Naive B cell (primary cell): ENCODE results near the gene CD63. TPM values are rescaled to one million over a fixed set of nuclear protein-coding genes. Genes with fewer than 3 reads are reported as not detected.

Source experiments
- ATAC-seq, 2 donors: fragments of 150-1000 bp; cut with Tn5 transposase; 2 replicates each; pipeline ENCODE4 v1.10.0; 2021; ENCODE audit warnings: low read depth in 2 of 2, mild to moderate bottlenecking in 2 of 2, moderate library complexity in 2 of 2
- DNase-seq: peaks from one replicate; pipeline ENCODE4 v3.0.0; 2022
- H3K27ac Mint-ChIP-seq, 6 donors: one replicate each; pipeline ENCODE4 v1.8.0; 2020 to 2022; ENCODE audit warnings: mild to moderate bottlenecking in 6 of 6, mixed read lengths in 6 of 6, moderate library complexity in 5 of 6, inconsistent platforms in 2 of 6
- H3K27me3 Mint-ChIP-seq, 3 donors: one replicate each; pipeline ENCODE4 v1.8.0; 2021 to 2022; ENCODE audit warnings: mixed read lengths in 3 of 3, mild to moderate bottlenecking in 1 of 3
- H3K36me3 Mint-ChIP-seq, 2 donors: one replicate each; pipeline ENCODE4 v1.8.0; 2020 to 2022; ENCODE audit warnings: mixed read lengths in 2 of 2, inconsistent platforms in 1 of 2, mild to moderate bottlenecking in 1 of 2
- H3K4me1 Mint-ChIP-seq, 3 donors: one replicate each; pipeline ENCODE4 v1.8.0; 2020 to 2022; ENCODE audit warnings: mixed read lengths in 3 of 3, inconsistent platforms in 1 of 3, mild to moderate bottlenecking in 1 of 3, moderate library complexity in 1 of 3
- H3K4me3 Mint-ChIP-seq, 8 donors: one replicate each; pipeline ENCODE4 v1.8.0; 2020 to 2022; ENCODE audit warnings: mild to moderate bottlenecking in 8 of 8, mixed read lengths in 8 of 8, moderate library complexity in 8 of 8, inconsistent platforms in 2 of 8
- H3K9me3 Mint-ChIP-seq, 7 donors: one replicate each; pipeline ENCODE4 v1.8.0; 2020 to 2022; ENCODE audit warnings: mixed read lengths in 7 of 7, mild to moderate bottlenecking in 5 of 7, inconsistent platforms in 2 of 7, moderate library complexity in 1 of 7
- polyA plus RNA-seq, 6 donors: library from polyadenylated mRNA; unstranded; fragments of 300-500 nt; fragmentation: Illumina TruSeq; gene quantifications; one replicate each; pipeline ENCODE4 v1.2.3, GENCODE V29; 2021; ENCODE audit warnings: low read depth in 6 of 6

CD63 gene
- polyA plus RNA-seq, 6 donors from 2014 or later: 115 to 150 (median 142) TPM

DNA sequence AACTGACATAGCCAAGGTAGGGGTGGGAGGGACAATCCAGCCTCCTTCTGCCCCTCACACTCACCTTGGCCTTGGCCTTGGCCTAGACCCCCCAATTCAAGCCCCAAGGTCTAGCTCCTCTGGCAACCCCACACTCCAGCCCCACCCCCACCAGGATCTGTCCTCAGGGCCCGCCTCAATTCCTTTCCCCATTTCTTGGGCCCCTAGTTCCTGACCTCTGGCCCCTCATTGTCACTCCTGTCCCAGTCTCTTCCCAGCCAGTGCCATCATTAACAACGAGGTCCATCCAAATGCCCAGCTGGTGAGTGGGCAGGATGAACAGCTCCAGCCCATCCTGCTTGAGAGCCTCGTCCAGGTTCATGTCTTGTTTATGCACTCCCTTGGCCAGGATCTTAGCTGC, 7.3 kb upstream of the CD63 start:
- H3K4me3 Mint-ChIP-seq: peak overlapping the region in 1 of 8 donors; percentile 92
- ATAC-seq: no peak
- peaks cover 15 to 23% (median 22%) of the 10 kb centered on the region in 3 donors for H3K4me1 Mint-ChIP-seq
- no peaks in the 10 kb centered on the region for H3K36me3 Mint-ChIP-seq
- no peaks in the 10 kb centered on the region for H3K9me3 Mint-ChIP-seq
- no peak overlapping the region for H3K27ac Mint-ChIP-seq
- H3K27me3 Mint-ChIP-seq: no peaks in the 10 kb centered on the region
- DNase-seq: no peak

DNA sequence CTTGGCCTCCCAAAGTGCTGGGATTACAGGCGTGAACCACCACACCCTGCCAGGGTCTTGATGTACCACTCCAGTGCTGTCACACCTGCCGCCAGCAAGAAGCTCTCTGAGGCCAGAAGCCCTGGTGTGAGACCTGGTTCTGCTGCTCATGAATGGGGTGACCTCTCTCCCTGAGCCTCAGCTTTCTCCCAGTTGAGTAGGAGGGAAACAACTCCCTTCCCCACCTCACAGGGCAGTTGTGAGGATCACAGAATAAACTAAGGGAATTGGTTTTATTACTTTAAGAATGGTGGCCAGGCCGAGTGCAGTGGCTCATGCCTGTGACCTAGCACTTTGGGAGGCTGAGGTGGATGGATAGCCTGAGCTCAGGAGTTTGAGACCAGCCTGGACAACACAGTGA, 5.8 kb upstream of the CD63 start:
- Mint-ChIP-seq H3K27me3 (no peaks in the 10 kb centered on the region), H3K36me3 (no peaks in the 10 kb centered on the region), H3K4me3 (no peak overlapping the region), H3K27ac (no peak overlapping the region), H3K4me1 (peaks cover 28 to 36% (median 34%) of the 10 kb centered on the region in 3 donors), H3K9me3 (no peaks in the 10 kb centered on the region)
- DNase-seq (no peak), ATAC-seq (no peak)

GRCh38 chr12:55733858-55734257, 5.0 kb upstream of the CD63 start:
- peaks cover 33 to 41% (median 37%) of the 10 kb centered on the region in 3 donors for H3K4me1 Mint-ChIP-seq
- DNase-seq (no peak), ATAC-seq (no peak)
- H3K27ac Mint-ChIP-seq: no peak overlapping the region
- no peaks in the 10 kb centered on the region for H3K9me3 Mint-ChIP-seq
- no peak overlapping the region for H3K4me3 Mint-ChIP-seq
- no peaks in the 10 kb centered on the region for H3K36me3 Mint-ChIP-seq
- H3K27me3 Mint-ChIP-seq: no peaks in the 10 kb centered on the region

DNA sequence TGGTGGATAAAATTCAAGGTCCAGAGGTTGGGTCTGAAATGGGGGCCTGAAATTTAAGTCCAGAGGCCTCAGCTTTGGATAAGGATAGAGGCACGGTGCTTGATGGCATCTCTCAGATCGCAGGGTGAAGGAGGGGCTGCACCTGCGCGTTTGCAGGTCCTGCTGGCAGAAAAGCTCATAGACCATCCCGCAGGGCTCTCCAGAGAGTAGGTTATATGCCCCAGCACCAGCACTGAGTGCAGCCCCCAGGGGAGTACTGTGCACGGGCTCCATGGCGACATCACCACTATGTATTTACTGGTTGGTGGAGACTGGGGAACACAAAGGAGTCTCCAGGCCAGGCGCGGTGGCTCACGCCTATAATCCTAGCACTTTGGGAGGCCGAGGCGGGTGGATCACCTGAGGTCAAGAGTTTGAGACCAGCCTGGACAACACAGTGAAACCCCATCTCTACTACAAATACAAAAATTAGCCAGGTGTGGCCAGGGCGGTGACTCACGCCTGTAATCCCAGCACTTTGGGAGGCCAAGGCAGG, 4.3 kb upstream of the CD63 start:
- H3K9me3 Mint-ChIP-seq: no peaks in the 10 kb centered on the region
- ATAC-seq: no peak
- no peaks in the 10 kb centered on the region for H3K27me3 Mint-ChIP-seq
- no peak overlapping the region for H3K4me3 Mint-ChIP-seq
- H3K27ac Mint-ChIP-seq: no peak overlapping the region
- H3K36me3 Mint-ChIP-seq: no peaks in the 10 kb centered on the region
- DNase-seq: no peak
- peaks cover 29 to 38% (median 31%) of the 10 kb centered on the region in 3 donors for H3K4me1 Mint-ChIP-seq

- peak overlapping the region in 1 of 6 donors; percentile 54 for H3K27ac Mint-ChIP-seq
- H3K9me3 Mint-ChIP-seq: no peaks in the 10 kb centered on the region
- H3K4me1 Mint-ChIP-seq: peaks cover 28 to 37% (median 31%) of the 10 kb centered on the region in 3 donors
- ATAC-seq (no peak), DNase-seq (no peak)
- H3K36me3 Mint-ChIP-seq: no peaks in the 10 kb centered on the region
- no peaks in the 10 kb centered on the region for H3K27me3 Mint-ChIP-seq
- peak overlapping the region in 1 of 8 donors; percentile 54 for H3K4me3 Mint-ChIP-seq
These were observed 3.5 kb upstream of the CD63 start for GRCh38 chr12:55732288-55732687.

DNA sequence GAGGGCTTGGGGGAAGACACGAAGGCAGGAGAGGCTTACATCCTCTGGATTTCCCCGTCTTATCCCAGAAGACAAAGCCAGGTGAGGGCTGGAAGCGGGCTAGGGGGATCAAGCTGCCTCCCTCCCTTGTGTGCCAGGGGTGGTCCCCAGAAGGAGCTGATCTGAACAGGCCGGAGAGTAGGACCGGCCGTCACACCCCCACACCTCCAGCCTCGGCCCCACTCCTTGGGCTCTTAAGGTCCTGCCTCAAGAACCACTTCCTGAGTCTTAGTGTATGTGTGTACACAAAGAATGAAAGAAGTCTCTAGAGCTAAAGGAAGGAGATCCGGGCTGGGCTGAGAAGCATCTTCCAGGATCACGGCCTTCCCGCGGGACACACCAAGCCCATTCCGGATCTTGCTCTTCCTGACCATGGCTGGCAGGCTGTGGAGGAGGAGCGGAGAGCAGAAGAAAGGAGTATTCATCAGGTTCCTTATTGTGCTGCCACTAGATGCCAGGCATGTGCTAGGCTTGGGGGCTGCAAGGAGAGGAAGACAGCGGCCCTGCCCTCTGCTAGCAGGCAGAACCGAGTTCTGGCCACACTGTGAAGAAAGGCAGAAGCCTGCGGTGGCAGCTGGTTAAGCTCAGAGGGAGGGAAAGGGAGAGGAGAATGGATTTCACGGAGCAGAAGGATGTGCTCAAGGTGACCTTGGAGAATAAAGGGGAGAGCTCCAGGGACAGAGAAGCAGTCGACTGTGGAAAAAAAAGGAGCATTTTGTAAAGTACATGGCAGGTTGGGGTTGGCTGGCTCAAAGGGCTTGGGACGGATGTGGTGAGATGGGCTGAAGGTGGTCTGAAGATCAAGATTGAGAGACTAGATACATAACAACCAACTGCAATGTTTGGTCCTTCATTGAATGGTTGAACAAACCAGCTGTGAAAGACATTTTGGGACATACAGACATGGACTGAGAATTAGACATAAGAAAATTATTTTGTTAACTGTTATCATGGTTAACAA, 1.3 kb upstream of the CD63 start:
- H3K27me3 Mint-ChIP-seq: no peaks in the 10 kb centered on the region
- H3K4me3 Mint-ChIP-seq: peak overlapping the region; percentile 88 to 97 (median 92)
- DNase-seq (peak; percentile 36), ATAC-seq (peak; percentile 46 to 57)
- no peaks in the 10 kb centered on the region for H3K9me3 Mint-ChIP-seq
- H3K36me3 Mint-ChIP-seq: no peaks in the 10 kb centered on the region
- peak overlapping the region in 5 of 6 donors; percentile 74 to 95 (median 92) for H3K27ac Mint-ChIP-seq
- peaks cover 31 to 49% (median 43%) of the 10 kb centered on the region in 3 donors for H3K4me1 Mint-ChIP-seq

DNA sequence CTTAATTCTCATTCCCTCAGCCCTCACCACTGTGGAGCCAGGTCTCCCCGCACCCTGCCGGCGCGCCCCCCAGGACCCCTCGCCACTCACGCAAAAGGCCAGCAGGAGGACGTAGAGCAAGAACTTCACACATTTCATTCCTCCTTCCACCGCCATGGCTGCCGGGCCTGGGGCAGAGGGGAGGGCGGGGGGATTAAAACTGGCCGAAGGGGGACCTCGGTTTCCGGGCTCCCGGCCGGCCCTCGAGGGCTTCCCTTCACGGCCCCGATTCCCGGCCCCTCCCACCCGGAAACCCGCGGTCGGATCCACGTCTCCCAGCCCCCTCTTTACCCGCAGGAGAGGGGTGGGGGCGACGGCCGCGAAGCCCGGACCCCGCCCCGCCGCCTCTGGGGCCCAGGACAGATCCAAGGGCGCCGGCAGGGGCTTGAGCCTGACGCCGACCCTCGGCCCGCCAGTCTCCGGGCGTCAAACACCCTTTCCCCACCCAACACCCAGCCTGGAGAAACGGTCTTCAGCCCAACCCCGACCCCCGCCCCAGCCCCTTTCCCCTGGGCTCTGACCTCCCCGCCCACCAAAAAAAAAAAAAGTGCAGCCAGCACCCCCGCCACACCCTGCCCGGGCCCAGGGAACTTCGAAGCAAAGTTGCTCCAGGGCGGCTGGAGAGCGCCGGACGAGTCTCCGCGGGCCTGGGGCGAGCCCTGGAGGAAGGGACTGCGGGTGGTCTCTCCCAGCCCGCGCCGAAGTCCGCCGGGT, 447 bp downstream of the CD63 start:
- DNase-seq: no peak
- H3K36me3 Mint-ChIP-seq: no peaks in the 10 kb centered on the region
- no peaks in the 10 kb centered on the region for H3K27me3 Mint-ChIP-seq
- H3K4me1 Mint-ChIP-seq: peaks cover 40 to 55% (median 50%) of the 10 kb centered on the region in 3 donors
- peak overlapping the region; percentile 79 to 95 (median 88) for H3K4me3 Mint-ChIP-seq
- peak; percentile 9 to 16 for ATAC-seq
- H3K9me3 Mint-ChIP-seq: no peaks in the 10 kb centered on the region
- H3K27ac Mint-ChIP-seq: no peak overlapping the region

DNA sequence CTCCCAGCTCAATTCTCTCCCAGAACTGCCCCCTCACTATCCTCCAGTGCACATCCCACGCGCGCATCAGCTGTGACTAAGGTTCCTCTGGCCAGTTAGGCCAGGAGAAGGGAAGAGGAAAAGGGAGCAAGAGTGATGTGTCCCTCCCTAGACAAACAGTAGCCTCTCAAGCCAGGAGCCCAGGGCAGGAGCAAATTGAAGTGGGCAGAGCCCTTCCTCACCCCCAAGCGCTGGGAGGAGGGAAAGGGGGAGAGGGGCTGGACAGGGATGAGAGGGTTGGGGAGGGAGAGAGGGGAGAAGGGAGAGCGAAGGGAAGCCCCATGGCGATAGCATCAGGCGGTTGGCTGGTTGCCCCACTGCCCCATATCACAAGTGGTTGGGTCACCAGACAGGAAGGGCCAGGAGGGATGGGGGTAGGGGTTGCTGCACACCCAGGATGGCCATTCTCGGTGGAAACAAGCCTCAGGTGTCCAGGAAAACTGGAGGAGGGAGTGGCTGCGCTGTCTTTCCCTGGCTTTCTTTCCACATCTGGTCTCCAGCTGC, 1.1 kb downstream of the CD63 start:
- DNase-seq (no peak), ATAC-seq (no peak)
- Mint-ChIP-seq H3K4me1 (peaks cover 40 to 57% (median 50%) of the 10 kb centered on the region in 3 donors), H3K36me3 (no peaks in the 10 kb centered on the region), H3K4me3 (peak overlapping the region; percentile 79 to 95 (median 86)), H3K27me3 (no peaks in the 10 kb centered on the region), H3K27ac (peak overlapping the region in 4 of 6 donors; percentile 29 to 90 (median 64)), H3K9me3 (no peaks in the 10 kb centered on the region)

DNA sequence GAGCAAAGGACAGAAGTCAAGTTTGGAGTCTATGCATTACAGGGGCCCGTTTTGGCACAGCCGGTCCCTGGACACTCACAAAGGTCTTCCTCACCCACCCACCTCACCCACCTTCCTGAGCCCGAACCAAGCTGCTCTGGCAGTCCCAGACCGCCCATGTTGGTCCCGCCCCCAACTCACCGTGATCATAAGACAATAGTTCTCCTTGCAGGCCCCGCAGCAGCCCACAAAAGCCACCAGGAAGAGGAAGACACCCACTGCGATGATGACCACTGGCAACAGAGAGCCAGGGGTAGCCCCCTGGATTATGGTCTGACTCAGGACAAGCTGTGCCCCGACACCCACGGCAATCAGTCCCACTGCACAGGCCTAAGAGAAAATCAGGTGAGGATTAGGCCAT, 1.8 kb downstream of the CD63 start:
- H3K4me3 Mint-ChIP-seq: peak overlapping the region; percentile 79 to 95 (median 86)
- ATAC-seq (no peak), DNase-seq (no peak)
- peaks cover 40 to 52% (median 50%) of the 10 kb centered on the region in 3 donors for H3K4me1 Mint-ChIP-seq
- H3K27ac Mint-ChIP-seq: peak overlapping the region in 2 of 6 donors; percentile 29 to 90
- H3K27me3 Mint-ChIP-seq: no peaks in the 10 kb centered on the region
- no peaks in the 10 kb centered on the region for H3K9me3 Mint-ChIP-seq
- no peaks in the 10 kb centered on the region for H3K36me3 Mint-ChIP-seq

GRCh38 chr12:55725556-55725955, 3.3 kb downstream of the CD63 start:
- H3K36me3 Mint-ChIP-seq: no peaks in the 10 kb centered on the region
- peak overlapping the region in 2 of 8 donors; percentile 70 to 81 for H3K4me3 Mint-ChIP-seq
- ATAC-seq (no peak), DNase-seq (no peak)
- H3K4me1 Mint-ChIP-seq: peaks cover 36 to 48% (median 47%) of the 10 kb centered on the region in 3 donors
- H3K27me3 Mint-ChIP-seq: no peaks in the 10 kb centered on the region
- no peaks in the 10 kb centered on the region for H3K9me3 Mint-ChIP-seq
- no peak overlapping the region for H3K27ac Mint-ChIP-seq

GRCh38 chr12:55724940-55725309, 3.9 kb downstream of the CD63 start:
- Mint-ChIP-seq H3K27me3 (no peaks in the 10 kb centered on the region), H3K27ac (peak overlapping the region in 1 of 6 donors; percentile 65), H3K36me3 (no peaks in the 10 kb centered on the region), H3K4me3 (peak overlapping the region in 2 of 8 donors; percentile 17 to 81), H3K4me1 (peaks cover 30 to 42% (median 40%) of the 10 kb centered on the region in 3 donors), H3K9me3 (no peaks in the 10 kb centered on the region)
- DNase-seq (no peak), ATAC-seq (no peak)

DNA sequence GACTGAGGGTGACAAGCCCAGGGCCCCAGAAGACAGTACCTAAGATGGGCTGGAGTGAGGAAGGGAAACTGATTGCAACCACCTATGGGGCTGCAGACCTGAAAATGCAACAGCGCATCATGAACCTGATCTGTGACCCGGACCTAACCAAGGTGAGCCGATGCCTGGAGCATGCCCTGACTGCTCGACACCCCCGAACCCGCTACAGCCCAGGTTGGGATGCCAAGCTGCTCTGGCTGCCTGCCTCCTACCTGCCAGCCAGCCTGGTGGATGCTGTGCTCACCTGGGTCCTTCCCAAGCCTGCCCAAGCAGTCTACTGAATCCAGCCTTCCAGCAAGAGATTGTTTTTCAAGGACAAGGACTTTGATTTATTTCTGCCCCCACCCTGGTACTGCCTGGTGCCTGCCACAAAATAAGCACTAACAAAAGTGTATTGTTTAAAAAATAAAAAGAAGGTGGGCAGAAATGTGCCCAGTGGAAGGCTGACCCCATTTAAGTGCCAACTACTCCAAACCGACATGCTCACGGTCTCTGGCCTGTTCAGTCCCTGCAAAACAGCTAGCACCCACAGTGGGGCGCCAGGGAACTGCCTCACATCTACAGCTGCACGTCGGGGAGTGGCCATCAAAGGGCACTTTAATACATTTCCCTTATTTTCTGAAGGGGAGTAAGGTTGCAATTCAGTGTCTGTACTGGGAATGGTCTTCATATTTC, 4.4 kb downstream of the CD63 start:
- Mint-ChIP-seq H3K27me3 (no peaks in the 10 kb centered on the region), H3K27ac (peak overlapping the region in 2 of 6 donors; percentile 2 to 65), H3K9me3 (no peaks in the 10 kb centered on the region), H3K4me1 (peaks cover 24 to 37% (median 35%) of the 10 kb centered on the region in 3 donors), H3K36me3 (no peaks in the 10 kb centered on the region), H3K4me3 (peak overlapping the region in 2 of 8 donors; percentile 17 to 63)
- DNase-seq (peak; percentile 49), ATAC-seq (peak; percentile 57 to 64)
